H1 (cell line): ENCODE results near the gene C17orf50. TPM values are rescaled to one million over a fixed set of nuclear protein-coding genes. Genes with fewer than 3 reads are reported as not detected.
A peak's percentile ranks its signal among the peaks of the same experiment; 100 is the strongest.

Source experiments
- BACH1 ChIP-seq: IDR thresholded peaks from 2 replicates; pipeline ENCODE4 v1.6.1; 2012; ENCODE audit warnings: low read length, improper control_type of control experiment
- CTBP2 ChIP-seq: IDR thresholded peaks from 2 replicates; pipeline ENCODE4 v1.7.0; 2011; ENCODE audit warnings: borderline replicate concordance, mild to moderate bottlenecking, moderate library complexity, mixed read lengths, low read length; ENCODE audit not compliant: insufficient read depth, insufficient read length
- EGR1 ChIP-seq: IDR thresholded peaks from 2 replicates; pipeline ENCODE4 v1.6.1; 2011; ENCODE audit warnings: low read depth, low read length, borderline replicate concordance
- EP300 ChIP-seq, 2 experiments: IDR thresholded peaks; 1 replicate in 1 of 2; 2 replicates in 1 of 2; pipeline ENCODE4 v1.6.1; 2011 to 2012; ENCODE audit warnings: low read depth in 2 of 2, low read length in 2 of 2, mild to moderate bottlenecking in 2 of 2, borderline replicate concordance in 1 of 2, inconsistent platforms in 1 of 2, moderate library complexity in 1 of 2
- GABPA ChIP-seq: IDR thresholded peaks from 2 replicates; pipeline ENCODE4 v1.6.1; 2011; ENCODE audit warnings: mild to moderate bottlenecking, low read length, moderate library complexity, borderline replicate concordance; ENCODE audit not compliant: insufficient read depth
- HDAC2 ChIP-seq, 2 experiments: fragments of 300-600 bp in 1 of 2; sonication (generic) in 1 of 2; IDR thresholded peaks; 2 replicates each; pipeline ENCODE4 v1.6.1; 2011 to 2012; ENCODE audit warnings: low read depth in 2 of 2, low read length in 2 of 2, mild to moderate bottlenecking in 2 of 2, moderate library complexity in 2 of 2, borderline replicate concordance in 1 of 2, inconsistent platforms in 1 of 2
- KDM4A ChIP-seq: IDR thresholded peaks from one replicate; pipeline ENCODE4 v1.7.1; 2012; ENCODE audit warnings: low read depth, mild to moderate bottlenecking, moderate library complexity, low read length, inconsistent platforms; ENCODE audit not compliant: severe bottlenecking
- KDM5A ChIP-seq: fragments of 200-600 bp; IDR thresholded peaks from 2 replicates; pipeline ENCODE4 v1.7.1; 2012; ENCODE audit warnings: mild to moderate bottlenecking, low read length, inconsistent platforms, mixed read lengths
- MAX ChIP-seq: IDR thresholded peaks from 2 replicates; pipeline ENCODE4 v1.6.1; 2012; ENCODE audit warnings: inconsistent platforms
- POLR2AphosphoS5 ChIP-seq: IDR thresholded peaks from 2 replicates; pipeline ENCODE4 v1.6.1; 2011; ENCODE audit warnings: low read depth, low read length
- POU5F1 ChIP-seq: IDR thresholded peaks from 2 replicates; pipeline ENCODE4 v1.6.1; 2011; ENCODE audit warnings: low read depth, mild to moderate bottlenecking, low read length, moderate library complexity
- RFX5 ChIP-seq: IDR thresholded peaks from 2 replicates; pipeline ENCODE4 v1.6.1; 2011; ENCODE audit warnings: low read depth, low read length, improper control_type of control experiment, borderline replicate concordance
- RNF2 ChIP-seq: fragments of 200-900, 300-1000 bp; sonication (generic); IDR thresholded peaks from 2 replicates; pipeline ENCODE4 v1.7.1; 2016; ENCODE audit warnings: borderline replicate concordance, low read depth, mild to moderate bottlenecking, antibody characterized with exemption, low read length; ENCODE audit not compliant: poor library complexity, severe bottlenecking; ENCODE audit errors: missing control alignments
- SIRT6 ChIP-seq: IDR thresholded peaks from one replicate; pipeline ENCODE4 v1.7.1; 2012; ENCODE audit warnings: low read length, inconsistent platforms
- SIX5 ChIP-seq: IDR thresholded peaks from 2 replicates; pipeline ENCODE4 v1.6.1; 2011; ENCODE audit warnings: mild to moderate bottlenecking, low read depth, low read length
- SP1 ChIP-seq: IDR thresholded peaks from 2 replicates; pipeline ENCODE4 v1.6.1; 2011; ENCODE audit warnings: low read depth, low read length
- SP4 ChIP-seq: IDR thresholded peaks from 2 replicates; pipeline ENCODE4 v1.6.1; 2012; ENCODE audit warnings: low read length, inconsistent platforms
- SRF ChIP-seq: IDR thresholded peaks from 2 replicates; pipeline ENCODE4 v1.6.1; 2011; ENCODE audit warnings: mild to moderate bottlenecking, low read depth, low read length, moderate library complexity
- SUZ12 ChIP-seq: fragments of 200-600 bp; sonication (generic); IDR thresholded peaks from 2 replicates; pipeline ENCODE4 v1.6.1; 2012; ENCODE audit warnings: mild to moderate bottlenecking, inconsistent platforms, low read length, moderate library complexity, mixed read lengths
- TAF1 ChIP-seq: IDR thresholded peaks from 2 replicates; pipeline ENCODE4 v1.6.1; 2011; ENCODE audit warnings: mild to moderate bottlenecking, low read depth, low read length
- TCF12 ChIP-seq: IDR thresholded peaks from 2 replicates; pipeline ENCODE4 v1.6.1; 2011; ENCODE audit warnings: low read depth, mild to moderate bottlenecking, low read length
- TEAD4 ChIP-seq: IDR thresholded peaks from 2 replicates; pipeline ENCODE4 v1.6.1; 2012; ENCODE audit warnings: low read depth, low read length, inconsistent platforms, mixed read lengths
- YY1 ChIP-seq: IDR thresholded peaks from 2 replicates; pipeline ENCODE4 v1.6.1; 2011; ENCODE audit warnings: low read depth, mild to moderate bottlenecking, low read length
- polyA plus RNA-seq, 7 experiments: library from polyadenylated mRNA; depleted of rRNA in 3 of 7; stranded (reverse) in 5 of 7; unstranded in 2 of 7; fragments of >200 nt in 5 of 7; fragments of 200-250 nt in 2 of 7; gene quantifications; 1 replicate in 5 of 7; 2 replicates in 1 of 7; 4 replicates in 1 of 7; pipeline versions ENCODE4 v1.2.1 to v1.2.3, GENCODE V29; 2011 to 2013; ENCODE audit warnings: missing spikeins in 2 of 7, mixed read lengths in 2 of 7
- total RNA-seq: library from RNA; stranded (reverse); fragmentation: NEBNext Ultra II Directional; extraction: Animal tissue kit (Norgen Biotek cat#: 25700); gene quantifications from 2 replicates; pipeline ENCODE4 v1.2.1, GENCODE V29; 2021

Gene C17orf50
- total and polyA plus RNA-seq, 2 of the 8 experiments (the other 6 are each of a cell fraction or from before 2014, with no cell fraction given): 0.12 TPM; not detected in 1

GRCh38 chr17:35731239-35731916, 29.3 kb upstream of the C17orf50 start, which contains the start of gene RASL10B (continued):
- TF ChIP-seq GABPA: no peak
- TF ChIP-seq KDM5A: no peak
- no peak for TF ChIP-seq SIX5
- peak; percentile 27; the same call in 1 of the 2 replicates for TF ChIP-seq POLR2AphosphoS5
- no peak for TF ChIP-seq SRF
- TF ChIP-seq SP4: no peak
- TF ChIP-seq CTBP2: no peak
- 0 out of 4 replicates have a peak, but pooled peaks of 1 of the 2 experiments have one; percentile 27 for TF ChIP-seq HDAC2 (IDR thresholded peaks at IDR 0.05; ENCODE audit: borderline replicate concordance in 1 of 2, low read depth in 2 of 2, low read length in 2 of 2)
- no peak for TF ChIP-seq POU5F1
- TF ChIP-seq MAX: 0 out of 2 replicates have a peak, but pooled peaks have one; percentile 31
- TF ChIP-seq TEAD4: peak; percentile 73
- TF ChIP-seq KDM4A: peak; percentile 62
- no peak for TF ChIP-seq RFX5
- TF ChIP-seq EGR1: peak; percentile 85; the same call in 1 of the 2 replicates
- no peak for TF ChIP-seq RNF2
- TF ChIP-seq EP300 (IDR thresholded peaks at IDR 0.05; ENCODE audit: borderline replicate concordance in 1 of 2, low read depth in 2 of 2, low read length in 2 of 2): no peak
- no peak for TF ChIP-seq TAF1
- no peak for TF ChIP-seq SIRT6
- no peak for TF ChIP-seq YY1
- 0 out of 2 replicates have a peak, but pooled peaks have one; percentile 35 for TF ChIP-seq SP1
- TF ChIP-seq SUZ12: no peak
- TF ChIP-seq BACH1: no peak
- TF ChIP-seq TCF12: no peak
